Measurements from ENCODE around the gene PXDN.

GRCh38 chr2:1774929-1775328 is 30.6 kb upstream of the PXDN start:
- no peak for TF ChIP-seq CREB5 (CRISPR knock-in tag; IDR thresholded peaks at IDR 0.05; ENCODE audit: low read depth)
- no peak for TF ChIP-seq ZFP3 (CRISPR knock-in tag; IDR thresholded peaks at IDR 0.05)
- TF ChIP-seq PATZ1 (CRISPR knock-in tag; IDR thresholded peaks at IDR 0.05; ENCODE audit: borderline replicate concordance) = no peak
- no peak for TF ChIP-seq CSDC2 (CRISPR knock-in tag; IDR thresholded peaks at IDR 0.05)
- TF ChIP-seq PPARA (CRISPR knock-in tag; IDR thresholded peaks at IDR 0.05; ENCODE audit: borderline replicate concordance) = no peak
- TF ChIP-seq SNAI2 (CRISPR knock-in tag; IDR thresholded peaks at IDR 0.05) = no peak
